ENCODE results near the gene RPL13A.

- TF ChIP-seq, protein P1, sequence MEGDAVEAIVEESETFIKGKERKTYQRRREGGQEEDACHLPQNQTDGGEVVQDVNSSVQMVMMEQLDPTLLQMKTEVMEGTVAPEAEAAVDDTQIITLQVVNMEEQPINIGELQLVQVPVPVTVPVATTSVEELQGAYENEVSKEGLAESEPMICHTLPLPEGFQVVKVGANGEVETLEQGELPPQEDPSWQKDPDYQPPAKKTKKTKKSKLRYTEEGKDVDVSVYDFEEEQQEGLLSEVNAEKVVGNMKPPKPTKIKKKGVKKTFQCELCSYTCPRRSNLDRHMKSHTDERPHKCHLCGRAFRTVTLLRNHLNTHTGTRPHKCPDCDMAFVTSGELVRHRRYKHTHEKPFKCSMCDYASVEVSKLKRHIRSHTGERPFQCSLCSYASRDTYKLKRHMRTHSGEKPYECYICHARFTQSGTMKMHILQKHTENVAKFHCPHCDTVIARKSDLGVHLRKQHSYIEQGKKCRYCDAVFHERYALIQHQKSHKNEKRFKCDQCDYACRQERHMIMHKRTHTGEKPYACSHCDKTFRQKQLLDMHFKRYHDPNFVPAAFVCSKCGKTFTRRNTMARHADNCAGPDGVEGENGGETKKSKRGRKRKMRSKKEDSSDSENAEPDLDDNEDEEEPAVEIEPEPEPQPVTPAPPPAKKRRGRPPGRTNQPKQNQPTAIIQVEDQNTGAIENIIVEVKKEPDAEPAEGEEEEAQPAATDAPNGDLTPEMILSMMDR (IDR thresholded peaks at IDR 0.05): no peak
- TF ChIP-seq EZH2 (IDR thresholded peaks at IDR 0.05): no peak
Measured at GRCh38 chr19:49488046-49488862, 846 bp downstream of the RPL13A start.
